HG03354 (cell line): ENCODE data around the gene BACH2.
"Not testable (repeated sequence)": the region's sequence is repeated elsewhere in the genome, so short reads cannot be mapped to it uniquely, and the experiment has no call there.

ENCODE experiments used
- ATAC-seq: cut with Tn5 transposase; IDR thresholded peaks from one replicate; pipeline ENCODE4 v1.9.1; 2021; ENCODE audit warnings: mild to moderate bottlenecking; ENCODE audit not compliant: unreplicated experiment, poor library complexity, severe bottlenecking

Gene BACH2

GRCh38 chr6:90285042-90285481 lies 11.6 kb downstream of the BACH2 start:
- peak; percentile 40 for ATAC-seq

- ATAC-seq, result peak; percentile 71
These were observed 12.2 kb downstream of the BACH2 start for GRCh38 chr6:90284236-90285041.

GRCh38 chr6:90282265-90282664 lies 14.4 kb downstream of the BACH2 start:
- ATAC-seq, result not testable (repeated sequence)

- no peak for ATAC-seq
These were observed 18.5 kb downstream of the BACH2 start for GRCh38 chr6:90278129-90278528.

GRCh38 chr6:90277302-90278011 lies 19.2 kb downstream of the BACH2 start:
- ATAC-seq, result no peak

- ATAC-seq, result no peak
These were observed 22.1 kb downstream of the BACH2 start for GRCh38 chr6:90274451-90275030.

GRCh38 chr6:90273863-90274262 lies 22.8 kb downstream of the BACH2 start:
- no peak for ATAC-seq

GRCh38 chr6:90272895-90273294 lies 23.7 kb downstream of the BACH2 start:
- ATAC-seq, result no peak

GRCh38 chr6:90271831-90272230 lies 24.8 kb downstream of the BACH2 start:
- ATAC-seq, result no peak

- no peak for ATAC-seq
These were observed 27.3 kb downstream of the BACH2 start for GRCh38 chr6:90269334-90269733.

- no peak for ATAC-seq
These were observed 28.5 kb downstream of the BACH2 start for GRCh38 chr6:90268178-90268577.

- ATAC-seq, result no peak
These were observed 29.6 kb downstream of the BACH2 start for GRCh38 chr6:90266905-90267621.

GRCh38 chr6:90264561-90264960 lies 32.1 kb downstream of the BACH2 start:
- no peak for ATAC-seq

- no peak for ATAC-seq
These were observed 33.0 kb downstream of the BACH2 start for GRCh38 chr6:90263633-90264032.

- no peak for ATAC-seq
These were observed 34.8 kb downstream of the BACH2 start for GRCh38 chr6:90261801-90262200.

- no peak for ATAC-seq
These were observed 39.2 kb downstream of the BACH2 start for GRCh38 chr6:90257486-90257738.

- no peak for ATAC-seq
These were observed 39.8 kb downstream of the BACH2 start for GRCh38 chr6:90256698-90257485.

- ATAC-seq, result no peak
These were observed 43.0 kb downstream of the BACH2 start for GRCh38 chr6:90253631-90254030.

GRCh38 chr6:90251295-90251992 lies 45.2 kb downstream of the BACH2 start:
- peak; percentile 95 for ATAC-seq
